Endothelial cell of umbilical vein (primary cell): ENCODE measurements around the gene EPS15.

ENCODE experiments used
- CTCF ChIP-seq, 2 donors: IDR thresholded peaks; 1 replicate in 1 of 2; 2 replicates in 1 of 2; pipeline ENCODE4 v1.5.1; 2011; ENCODE audit warnings: low read length in 2 of 2, mild to moderate bottlenecking in 2 of 2, moderate library complexity in 2 of 2, control low read depth in 1 of 2, inconsistent platforms in 1 of 2, low read depth in 1 of 2; ENCODE audit not compliant: insufficient read depth in 1 of 2; ENCODE audit errors: extremely low read depth in 1 of 2
- EZH2 ChIP-seq: IDR thresholded peaks from 2 replicates; pipeline ENCODE4 v1.6.1; 2012; ENCODE audit warnings: borderline replicate concordance, low read depth, mild to moderate bottlenecking, moderate library complexity, low read length, inconsistent platforms; ENCODE audit not compliant: severe bottlenecking
- GATA2 ChIP-seq: IDR thresholded peaks from 2 replicates; pipeline ENCODE4 v1.7.0; 2011; ENCODE audit warnings: low read depth, mild to moderate bottlenecking, moderate library complexity, mixed read lengths, low read length; ENCODE audit not compliant: insufficient read length, insufficient read depth
- MAX ChIP-seq: IDR thresholded peaks from 2 replicates; pipeline ENCODE4 v1.6.1; 2011; ENCODE audit not compliant: insufficient read depth, insufficient read length
- MYC ChIP-seq: IDR thresholded peaks from one replicate; pipeline ENCODE4 v1.6.1; 2011; ENCODE audit warnings: mild to moderate bottlenecking, low read depth, low read length
- POLR2A ChIP-seq: IDR thresholded peaks from 2 replicates; pipeline ENCODE4 v1.6.1; 2012; ENCODE audit warnings: low read depth, mild to moderate bottlenecking, control low read depth, low read length
- POLR2AphosphoS5 ChIP-seq: IDR thresholded peaks from 2 replicates; pipeline ENCODE4 v1.6.1; 2012; ENCODE audit warnings: low read depth, mild to moderate bottlenecking, control low read depth, low read length, moderate library complexity; ENCODE audit not compliant: insufficient read depth

GRCh38 chr1:51518033-51518585 is 957 bp downstream of the EPS15 start:
- TF ChIP-seq CTCF (IDR thresholded peaks at IDR 0.05; ENCODE audit: extremely low read depth in 1 of 2, insufficient read depth in 1 of 2, low read depth in 1 of 2, low read length in 2 of 2) (no peak), EZH2 (no peak), MAX (no peak), POLR2AphosphoS5 (peak; percentile 39), GATA2 (no peak), POLR2A (no peak), MYC (no peak)
